Activated T-helper 17 cell treated with anti-CD3 and anti-CD28 coated beads, Interleukin-2, amount 50 U/mL, for 72 hours (primary cell): ENCODE results near the gene NHSL2. TPM values are rescaled to one million over a fixed set of nuclear protein-coding genes. Genes with fewer than 3 reads are reported as not detected.

ENCODE experiments used
- ATAC-seq: fragments of 150-1000 bp; cut with Tn5 transposase; replicated peaks from 2 replicates; pipeline ENCODE4 v1.10.0; 2021; ENCODE audit warnings: mild to moderate bottlenecking, moderate library complexity
- H3K27ac Mint-ChIP-seq: one replicate; pipeline ENCODE4 v1.8.0; 2022; ENCODE audit warnings: mixed read lengths
- H3K27me3 Mint-ChIP-seq: one replicate; pipeline ENCODE4 v1.8.0; 2022; ENCODE audit warnings: mixed read lengths
- H3K36me3 Mint-ChIP-seq: one replicate; pipeline ENCODE4 v1.8.0; 2022; ENCODE audit warnings: low read depth, mild to moderate bottlenecking, mixed read lengths
- H3K4me1 Mint-ChIP-seq: one replicate; pipeline ENCODE4 v1.8.0; 2022; ENCODE audit warnings: mixed read lengths
- H3K4me3 Mint-ChIP-seq: one replicate; pipeline ENCODE4 v1.8.0; 2022; ENCODE audit warnings: mild to moderate bottlenecking, mixed read lengths
- H3K9me3 Mint-ChIP-seq: one replicate; pipeline ENCODE4 v1.8.0; 2022; ENCODE audit warnings: mixed read lengths
- total RNA-seq, 2 donors: library from RNA; stranded (reverse); gene quantifications; one replicate each; pipeline ENCODE4 v1.2.3, GENCODE V29; 2022

Gene NHSL2
- total RNA-seq, 2 donors from 2014 or later: 0.15 to 0.71 TPM

DNA sequence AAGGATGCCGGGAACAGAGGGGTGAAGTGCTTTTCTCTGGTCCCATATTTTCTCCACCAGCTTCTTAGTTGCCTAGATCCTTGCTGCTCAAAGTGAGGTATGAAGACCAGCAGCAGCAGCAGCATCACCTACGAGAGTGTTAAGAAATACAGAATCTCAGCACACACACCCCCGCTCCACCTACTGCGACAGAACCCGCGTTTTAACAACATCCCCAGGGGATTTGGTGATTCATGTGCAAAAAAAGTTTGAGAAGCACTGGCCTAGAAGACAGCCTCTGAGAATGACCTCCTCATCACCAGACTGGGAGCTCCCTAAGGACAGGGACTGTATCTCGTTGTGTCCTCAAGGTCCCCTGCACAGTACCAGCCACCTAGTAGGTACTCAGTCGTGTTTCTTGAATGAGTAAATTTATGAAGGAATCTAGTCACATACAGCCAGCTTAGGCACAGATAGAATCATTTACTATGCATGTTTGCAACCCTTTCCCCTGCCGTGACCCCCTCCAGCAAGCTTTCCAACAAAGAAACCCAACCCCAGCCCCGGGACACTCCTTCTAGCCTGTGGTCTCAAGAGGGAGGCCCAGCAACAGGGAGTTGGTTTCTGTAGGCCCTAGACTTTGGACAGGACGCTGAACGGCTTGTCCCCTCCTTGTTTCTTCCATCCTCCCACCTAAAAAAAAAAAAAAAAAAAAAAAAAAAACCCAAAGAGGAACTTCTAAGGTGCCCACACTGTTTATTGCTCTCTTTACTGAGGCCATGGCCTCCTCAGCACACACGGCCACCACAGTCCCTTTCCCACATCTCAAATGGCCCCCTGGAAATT lies 199.6 kb downstream of the NHSL2 start:
- no peak overlapping the region for H3K27ac Mint-ChIP-seq
- H3K4me3 Mint-ChIP-seq: no peak overlapping the region
- H3K4me1 Mint-ChIP-seq: peaks cover 14% of the 10 kb centered on the region
- ATAC-seq: no peak
- no peaks in the 10 kb centered on the region for H3K27me3 Mint-ChIP-seq
- H3K36me3 Mint-ChIP-seq: no peaks in the 10 kb centered on the region
- no peaks in the 10 kb centered on the region for H3K9me3 Mint-ChIP-seq

DNA sequence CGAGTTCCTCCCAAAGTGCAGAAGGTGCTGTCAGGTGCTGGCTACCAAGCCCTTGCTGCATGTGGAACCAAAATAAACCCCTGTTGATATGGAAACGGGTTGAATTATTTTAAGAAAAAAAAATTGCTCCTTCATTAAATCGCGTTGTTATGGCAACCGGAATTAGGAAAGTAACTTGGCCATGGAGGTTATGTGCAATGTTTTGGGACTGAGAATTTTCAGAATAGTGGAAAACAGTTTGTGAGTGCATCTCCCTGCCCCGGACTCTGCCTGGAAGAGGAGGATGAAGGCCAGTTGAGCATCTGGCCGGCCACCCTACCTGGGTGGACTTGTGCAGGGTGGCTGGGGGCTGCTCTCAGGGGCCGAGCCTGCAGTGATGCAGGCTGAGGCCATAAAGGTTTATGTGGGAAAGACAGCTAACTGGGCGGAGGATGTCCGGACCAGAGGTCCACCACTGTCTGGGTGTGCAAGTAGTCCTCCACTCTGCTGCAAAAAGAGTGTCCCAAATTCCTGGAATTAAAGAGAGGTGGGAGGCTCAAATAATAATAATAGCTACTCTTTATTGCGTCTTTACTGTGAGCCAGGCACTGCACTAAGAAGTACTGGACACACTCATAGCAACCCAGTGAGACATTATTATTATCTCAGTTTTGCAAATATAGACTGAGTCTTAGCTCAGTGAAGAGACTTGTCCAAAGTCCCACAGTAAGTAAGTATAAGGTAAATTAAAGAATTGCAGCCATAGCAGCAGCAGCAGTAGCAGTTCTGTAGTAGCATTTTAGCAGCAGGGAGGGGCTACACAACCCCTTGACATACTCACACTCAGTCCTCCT lies 200.4 kb downstream of the NHSL2 start:
- Mint-ChIP-seq H3K27me3 (no peaks in the 10 kb centered on the region), H3K9me3 (no peaks in the 10 kb centered on the region)

DNA sequence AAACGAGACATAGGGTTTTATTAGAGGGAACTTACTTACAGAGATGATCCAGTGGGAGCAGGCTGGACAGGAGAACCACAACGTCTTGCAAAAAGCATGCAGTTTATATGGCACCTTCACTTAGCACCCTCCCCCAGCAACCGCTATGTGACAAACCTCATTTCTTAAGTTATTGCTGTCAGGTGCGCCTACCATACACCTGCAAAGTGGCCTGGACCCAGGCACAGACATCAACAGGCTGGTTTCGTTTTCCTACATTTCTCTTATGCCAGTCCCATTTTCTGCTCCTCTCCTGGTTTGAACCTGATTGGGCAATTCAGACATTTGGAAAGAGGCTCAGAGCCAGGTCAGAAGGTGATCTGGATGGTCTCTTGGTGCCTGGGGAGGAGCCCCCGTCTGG lies 202.8 kb downstream of the NHSL2 start:
- peak overlapping the region; percentile 67 for H3K27ac Mint-ChIP-seq
- no peaks in the 10 kb centered on the region for H3K27me3 Mint-ChIP-seq
- H3K4me1 Mint-ChIP-seq: peaks cover 5% of the 10 kb centered on the region
- H3K4me3 Mint-ChIP-seq: peak overlapping the region; percentile 46
- no peak for ATAC-seq
- H3K9me3 Mint-ChIP-seq: no peaks in the 10 kb centered on the region
- H3K36me3 Mint-ChIP-seq: no peaks in the 10 kb centered on the region

More for the DNA sequence above, 200.4 kb downstream of the NHSL2 start:
- H3K4me3 Mint-ChIP-seq: no peak overlapping the region
- H3K27ac Mint-ChIP-seq: no peak overlapping the region
- no peak for ATAC-seq
- H3K36me3 Mint-ChIP-seq: no peaks in the 10 kb centered on the region
- H3K4me1 Mint-ChIP-seq: peaks cover 14% of the 10 kb centered on the region

DNA sequence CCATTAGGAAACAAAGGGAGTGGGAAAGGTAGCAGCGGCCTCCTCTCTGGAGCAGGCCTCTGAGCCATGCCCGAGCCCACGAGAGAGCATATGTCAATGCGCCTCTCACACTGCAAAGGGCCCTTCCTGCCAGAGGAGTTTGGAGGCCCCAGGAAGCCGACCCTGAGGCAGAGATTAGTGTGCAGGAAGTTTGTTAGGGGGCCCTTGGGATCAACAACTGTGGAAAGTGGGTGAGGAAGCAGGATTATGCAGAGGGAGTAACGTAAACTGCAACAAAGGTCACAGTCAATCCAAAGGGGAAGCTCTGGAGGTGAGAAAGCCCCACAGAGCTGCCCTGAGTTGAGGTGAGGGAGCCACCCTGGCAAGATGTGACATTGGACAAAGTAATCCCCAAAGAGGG lies 203.7 kb downstream of the NHSL2 start:
- Mint-ChIP-seq H3K4me1 (peaks cover 5% of the 10 kb centered on the region), H3K36me3 (no peaks in the 10 kb centered on the region), H3K27me3 (no peaks in the 10 kb centered on the region), H3K9me3 (no peaks in the 10 kb centered on the region), H3K4me3 (peak overlapping the region; percentile 46), H3K27ac (peak overlapping the region; percentile 67)
- ATAC-seq: no peak

DNA sequence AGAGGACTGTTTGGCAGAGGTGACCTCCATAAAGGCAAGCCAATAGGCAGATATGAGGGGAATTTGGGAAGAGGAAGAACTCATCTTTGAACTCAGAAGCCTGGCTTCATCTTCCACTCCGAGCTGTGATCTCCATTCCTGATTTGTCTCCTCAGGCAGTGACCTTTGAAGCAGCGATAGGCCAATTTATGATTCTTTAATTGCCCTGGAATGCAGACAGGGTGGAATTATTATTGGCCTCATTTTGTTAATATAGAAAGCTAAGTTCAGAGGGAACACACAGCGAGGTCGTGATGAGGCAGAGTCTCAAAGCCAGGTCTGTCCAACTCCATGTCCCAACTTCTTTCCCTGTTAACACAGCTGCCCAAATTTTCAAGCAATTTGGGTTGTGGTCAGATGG lies 204.2 kb downstream of the NHSL2 start:
- Mint-ChIP-seq H3K36me3 (no peaks in the 10 kb centered on the region), H3K4me1 (peaks cover 5% of the 10 kb centered on the region), H3K4me3 (no peak overlapping the region), H3K27me3 (no peaks in the 10 kb centered on the region), H3K27ac (no peak overlapping the region), H3K9me3 (no peaks in the 10 kb centered on the region)
- no peak for ATAC-seq

DNA sequence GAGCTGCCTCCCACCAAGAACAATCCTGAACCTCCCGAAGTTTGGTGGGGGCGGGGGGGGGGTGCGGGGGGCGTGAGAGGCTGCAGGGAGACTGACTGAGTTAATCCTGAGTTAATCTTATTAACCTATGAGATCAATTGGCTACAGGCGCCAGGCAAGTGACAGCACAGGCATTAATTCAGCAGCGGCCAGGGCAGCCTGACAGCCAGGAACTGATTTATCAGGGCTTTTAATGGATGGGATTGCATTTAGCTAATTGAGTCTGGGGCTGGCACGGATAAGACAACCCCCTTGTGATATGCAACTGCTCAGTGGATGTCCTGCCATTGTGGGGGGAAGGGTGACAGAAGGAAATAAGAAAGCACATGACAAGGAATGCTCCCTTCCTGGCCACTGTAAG lies 204.7 kb downstream of the NHSL2 start:
- no peak for ATAC-seq
- Mint-ChIP-seq H3K4me1 (peaks cover 5% of the 10 kb centered on the region), H3K36me3 (no peaks in the 10 kb centered on the region), H3K9me3 (no peaks in the 10 kb centered on the region), H3K27me3 (no peaks in the 10 kb centered on the region), H3K27ac (no peak overlapping the region), H3K4me3 (no peak overlapping the region)

DNA sequence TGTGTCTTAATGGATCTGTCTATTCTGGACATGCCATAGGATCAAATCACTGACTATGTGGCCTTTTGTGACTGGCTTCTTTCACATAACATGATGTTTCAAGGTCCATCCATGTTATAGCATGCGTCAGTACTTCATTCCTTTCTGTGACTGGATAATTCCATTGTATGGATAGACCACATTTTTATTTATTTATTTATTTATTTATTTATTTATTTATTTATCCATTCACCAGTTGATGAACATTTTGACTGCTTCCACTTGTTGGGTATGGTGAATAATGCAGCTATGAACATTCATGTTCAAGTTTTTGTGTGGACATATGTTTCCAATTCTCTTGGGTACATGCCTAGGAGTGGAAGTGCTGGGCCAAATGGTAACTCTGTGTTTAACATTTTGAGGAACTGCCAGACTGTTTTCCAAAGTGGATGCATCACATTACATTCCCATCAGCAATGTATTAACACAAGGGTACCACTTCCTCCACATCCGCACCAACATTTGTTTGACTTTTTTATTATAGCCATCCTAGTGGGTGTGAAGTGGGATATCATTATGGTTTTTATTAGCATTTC lies 207.1 kb downstream of the NHSL2 start:
- Mint-ChIP-seq H3K4me3 (no peak overlapping the region), H3K9me3 (no peaks in the 10 kb centered on the region), H3K27me3 (no peaks in the 10 kb centered on the region), H3K36me3 (no peaks in the 10 kb centered on the region), H3K4me1 (peaks cover 7% of the 10 kb centered on the region), H3K27ac (no peak overlapping the region)
- no peak for ATAC-seq

DNA sequence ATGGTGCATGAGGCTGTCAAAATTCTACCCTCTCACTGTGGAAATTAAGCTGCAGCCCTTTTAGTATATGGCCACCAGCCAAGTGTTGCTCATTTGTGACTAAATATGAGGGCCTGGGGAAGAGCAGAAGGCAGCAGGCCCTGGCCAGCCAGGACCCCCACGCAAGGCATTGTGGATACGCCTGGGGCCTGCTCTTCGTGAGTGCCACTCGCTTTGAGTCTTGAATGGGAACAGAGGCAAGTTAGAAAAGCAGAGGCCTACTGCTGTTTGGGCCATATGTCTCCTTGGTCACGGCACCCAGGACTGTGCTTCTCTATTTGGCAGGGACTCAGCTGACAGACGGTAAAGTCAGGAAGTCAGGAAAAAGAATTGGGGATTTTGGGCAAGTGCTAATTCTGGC lies 210.2 kb downstream of the NHSL2 start:
- ATAC-seq: no peak
- Mint-ChIP-seq H3K36me3 (no peaks in the 10 kb centered on the region), H3K4me1 (peaks cover 22% of the 10 kb centered on the region), H3K4me3 (peak overlapping the region; percentile 42), H3K9me3 (no peaks in the 10 kb centered on the region), H3K27ac (peak overlapping the region; percentile 28), H3K27me3 (no peaks in the 10 kb centered on the region)

DNA sequence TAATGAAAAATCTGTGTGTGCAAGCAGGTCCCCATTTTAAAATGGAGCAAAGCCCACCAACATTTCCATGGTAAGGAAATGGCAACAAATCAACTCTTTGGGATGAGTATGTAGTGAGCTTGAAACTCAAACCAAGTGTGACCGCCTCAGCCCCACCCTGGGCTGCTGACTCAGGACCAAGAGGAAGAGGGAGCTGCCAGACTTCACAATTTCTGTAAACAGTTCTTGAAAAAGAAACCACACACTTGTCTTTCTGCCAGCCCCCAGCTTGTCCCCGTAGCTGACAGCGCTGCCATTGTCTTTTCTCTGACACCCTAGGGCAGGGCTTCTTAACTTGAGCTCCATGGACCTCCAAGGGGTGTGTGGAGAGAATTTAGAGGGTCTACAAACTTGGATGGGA lies 210.7 kb downstream of the NHSL2 start:
- peak overlapping the region; percentile 28 for H3K27ac Mint-ChIP-seq
- no peaks in the 10 kb centered on the region for H3K36me3 Mint-ChIP-seq
- no peaks in the 10 kb centered on the region for H3K9me3 Mint-ChIP-seq
- peak; percentile 96 for ATAC-seq
- no peaks in the 10 kb centered on the region for H3K27me3 Mint-ChIP-seq
- peak overlapping the region; percentile 42 for H3K4me3 Mint-ChIP-seq
- peaks cover 22% of the 10 kb centered on the region for H3K4me1 Mint-ChIP-seq

DNA sequence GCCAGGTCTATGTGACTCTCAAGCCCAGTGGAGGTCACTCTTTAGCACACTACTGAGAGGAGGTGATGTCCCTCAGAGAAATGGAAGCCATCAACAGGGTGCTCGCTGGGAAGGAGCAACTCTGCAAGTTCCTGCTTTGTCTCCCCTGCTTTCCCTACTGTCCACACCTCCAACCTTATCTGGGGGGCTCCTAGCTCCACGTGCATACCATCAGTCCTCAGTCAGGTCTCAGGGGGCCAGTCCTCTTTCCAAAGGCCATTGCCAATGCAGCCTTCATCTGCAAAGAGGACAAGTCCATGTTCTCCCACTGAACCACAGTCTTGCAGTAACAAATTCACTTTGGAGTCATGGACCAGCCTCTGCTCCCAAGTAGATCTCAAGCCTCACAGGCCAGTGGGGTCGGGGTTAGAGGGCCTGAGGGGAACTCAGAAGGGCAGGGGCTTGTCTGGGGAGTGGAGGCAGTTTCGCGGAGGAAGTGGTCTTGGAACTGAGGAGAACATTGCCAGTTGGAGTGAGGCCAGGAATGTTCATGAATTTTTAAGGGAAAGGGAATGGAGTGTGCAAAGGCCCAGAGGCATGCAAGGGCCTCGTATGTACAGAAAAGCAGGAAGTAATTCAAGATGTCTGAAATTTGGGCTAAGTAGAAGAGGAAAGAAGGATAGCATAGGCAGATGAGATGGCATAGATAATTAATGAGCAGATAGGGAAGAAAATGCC lies 212.1 kb downstream of the NHSL2 start:
- no peak for ATAC-seq
- no peaks in the 10 kb centered on the region for H3K36me3 Mint-ChIP-seq
- H3K4me3 Mint-ChIP-seq: peak overlapping the region; percentile 28
- no peaks in the 10 kb centered on the region for H3K9me3 Mint-ChIP-seq
- no peak overlapping the region for H3K27ac Mint-ChIP-seq
- no peaks in the 10 kb centered on the region for H3K27me3 Mint-ChIP-seq
- peaks cover 22% of the 10 kb centered on the region for H3K4me1 Mint-ChIP-seq

DNA sequence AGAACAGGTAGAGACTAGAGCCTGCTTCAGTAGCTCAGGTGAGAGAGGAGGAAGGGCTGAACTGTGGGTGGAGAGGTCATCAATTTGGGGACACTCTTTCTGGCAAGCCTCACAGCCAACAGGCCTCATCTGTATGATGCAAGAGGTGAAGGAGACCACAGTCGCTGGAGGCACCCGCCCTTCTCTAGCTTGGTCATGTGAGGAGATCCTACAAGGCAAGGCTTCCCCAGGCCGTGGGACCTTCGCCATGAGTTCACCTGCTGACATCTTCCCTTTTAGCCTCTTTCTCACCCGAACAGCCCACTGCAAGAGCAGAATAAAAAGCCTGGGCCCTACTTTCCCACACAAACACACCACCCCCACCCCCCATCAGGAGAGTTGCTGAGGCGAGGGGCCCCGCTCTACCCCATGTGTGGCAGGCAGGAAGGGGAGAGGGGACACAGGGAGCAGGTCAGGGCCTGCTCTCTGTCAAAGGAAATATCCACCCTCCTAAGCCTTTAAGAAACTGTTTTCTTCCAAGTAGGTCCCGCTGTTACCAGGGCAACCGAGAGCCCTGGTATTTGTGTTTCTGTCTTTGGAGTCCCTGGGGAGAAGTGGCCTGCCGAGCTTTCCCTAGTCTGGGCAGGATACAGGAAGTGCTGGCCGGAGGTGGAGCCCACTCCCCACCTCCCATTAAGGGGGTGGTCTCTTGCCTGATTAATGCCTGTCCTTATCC lies 213.0 kb downstream of the NHSL2 start:
- no peak for ATAC-seq

DNA sequence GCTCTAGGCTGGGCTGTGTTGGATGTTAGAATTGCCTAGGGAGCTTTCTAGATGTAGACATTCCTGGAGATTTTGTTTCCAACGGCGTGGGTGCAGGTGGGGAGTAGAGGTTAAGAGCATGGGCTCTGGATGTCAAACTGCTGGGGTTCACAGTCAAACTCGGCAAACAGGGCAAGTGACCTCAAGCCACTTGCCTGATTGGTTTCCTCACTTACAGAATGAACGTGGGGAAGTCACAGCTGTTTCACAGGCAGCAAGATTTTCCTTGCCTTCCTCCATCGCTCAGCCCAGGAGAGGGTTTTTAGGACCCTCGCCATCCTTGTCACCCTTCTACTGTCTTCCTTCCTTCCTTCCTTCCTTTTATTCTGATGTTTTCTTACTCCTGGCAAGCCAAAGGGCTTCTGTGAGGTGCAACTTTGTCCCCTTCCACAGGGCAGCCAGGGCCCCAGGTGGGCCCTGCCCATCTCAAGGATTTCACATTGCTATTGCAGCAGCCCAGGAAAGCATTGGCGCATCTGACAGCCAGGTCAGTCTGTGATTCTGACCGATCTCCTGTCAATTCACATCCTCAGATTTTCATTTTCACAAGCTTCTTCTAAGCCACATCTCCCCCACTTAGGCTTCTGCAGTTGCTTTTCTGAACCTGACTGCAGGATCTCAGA lies 214.0 kb downstream of the NHSL2 start:
- ATAC-seq: no peak
- Mint-ChIP-seq H3K27ac (peak overlapping the region; percentile 28), H3K4me3 (peak overlapping the region; percentile 48), H3K4me1 (peaks cover 22% of the 10 kb centered on the region), H3K36me3 (no peaks in the 10 kb centered on the region), H3K27me3 (no peaks in the 10 kb centered on the region), H3K9me3 (no peaks in the 10 kb centered on the region)

More for the DNA sequence above, 213.0 kb downstream of the NHSL2 start:
- Mint-ChIP-seq H3K4me3 (peak overlapping the region; percentile 28), H3K4me1 (peaks cover 22% of the 10 kb centered on the region), H3K36me3 (no peaks in the 10 kb centered on the region), H3K9me3 (no peaks in the 10 kb centered on the region), H3K27ac (no peak overlapping the region), H3K27me3 (no peaks in the 10 kb centered on the region)

DNA sequence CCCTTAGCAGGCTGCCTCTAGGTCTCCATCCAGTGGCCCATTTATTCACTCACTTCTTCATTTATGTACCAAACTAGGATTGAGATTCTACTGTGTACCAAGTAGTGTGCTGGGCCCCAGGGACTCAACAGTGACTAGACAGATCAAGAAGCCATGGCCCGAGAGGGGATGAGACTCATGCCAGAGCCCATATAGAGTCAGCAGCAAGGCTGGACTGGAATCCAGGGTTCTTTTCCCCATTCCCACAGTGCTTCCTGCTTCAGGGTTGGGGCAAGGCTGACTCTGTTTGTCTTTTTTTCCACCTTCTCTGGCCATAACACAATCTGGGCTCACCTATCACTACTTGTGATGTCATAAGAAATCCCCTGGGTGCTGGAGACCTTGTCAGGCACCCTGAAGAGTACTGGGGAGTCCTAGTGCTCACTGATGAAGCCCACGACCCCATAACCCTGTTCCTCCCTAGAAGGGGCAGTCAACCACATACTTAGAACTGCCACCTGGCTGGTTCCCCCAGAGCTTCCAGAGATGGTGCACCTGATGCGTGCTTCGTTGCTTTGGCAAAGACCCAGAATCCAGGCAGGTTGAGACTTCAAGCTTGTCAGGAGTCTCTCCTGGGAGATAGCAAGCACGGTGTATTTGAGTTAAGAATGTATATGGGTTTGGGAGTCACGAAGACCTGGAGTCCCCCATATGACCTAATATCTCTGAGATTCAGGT lies 214.8 kb downstream of the NHSL2 start:
- H3K27ac Mint-ChIP-seq: peak overlapping the region; percentile 28
- H3K4me3 Mint-ChIP-seq: peak overlapping the region; percentile 48
- H3K9me3 Mint-ChIP-seq: no peaks in the 10 kb centered on the region
- H3K4me1 Mint-ChIP-seq: peaks cover 22% of the 10 kb centered on the region
- ATAC-seq: no peak
- peaks cover 3% of the 10 kb centered on the region for H3K27me3 Mint-ChIP-seq
- no peaks in the 10 kb centered on the region for H3K36me3 Mint-ChIP-seq
